GM19372 (cell line): ENCODE measurements around the gene TMEM53.

ENCODE experiments used
- ATAC-seq: cut with Tn5 transposase; IDR thresholded peaks from one replicate; pipeline ENCODE4 v1.9.1; 2021; ENCODE audit warnings: mild to moderate bottlenecking, low read depth, moderate library complexity; ENCODE audit not compliant: unreplicated experiment

Gene TMEM53

GRCh38 chr1:44634606-44635189 lies 39.6 kb downstream of the TMEM53 start:
- no peak for ATAC-seq

- ATAC-seq = no peak
These were observed 41.7 kb downstream of the TMEM53 start for GRCh38 chr1:44632598-44632997.

- peak; percentile 69 for ATAC-seq
These were observed 42.4 kb downstream of the TMEM53 start for GRCh38 chr1:44631647-44632539.

GRCh38 chr1:44631333-44631646 lies 43.0 kb downstream of the TMEM53 start:
- peak; percentile 13 for ATAC-seq

- no peak for ATAC-seq
These were observed 44.2 kb downstream of the TMEM53 start for GRCh38 chr1:44630116-44630515.

- ATAC-seq = no peak
These were observed 45.1 kb downstream of the TMEM53 start for GRCh38 chr1:44628962-44629756.

GRCh38 chr1:44625348-44625747 lies 48.9 kb downstream of the TMEM53 start:
- no peak for ATAC-seq

GRCh38 chr1:44624268-44624901 lies 49.9 kb downstream of the TMEM53 start:
- no peak for ATAC-seq

- no peak for ATAC-seq
These were observed 52.4 kb downstream of the TMEM53 start for GRCh38 chr1:44621841-44622286.

GRCh38 chr1:44620072-44620471 lies 54.2 kb downstream of the TMEM53 start:
- no peak for ATAC-seq

GRCh38 chr1:44619261-44619900 lies 54.9 kb downstream of the TMEM53 start:
- no peak for ATAC-seq

GRCh38 chr1:44617703-44618029 lies 56.6 kb downstream of the TMEM53 start:
- no peak for ATAC-seq

- ATAC-seq = no peak
These were observed 57.1 kb downstream of the TMEM53 start for GRCh38 chr1:44616991-44617702.

GRCh38 chr1:44616284-44616990 lies 57.8 kb downstream of the TMEM53 start:
- no peak for ATAC-seq

- no peak for ATAC-seq
These were observed 60.3 kb downstream of the TMEM53 start for GRCh38 chr1:44613941-44614340.

GRCh38 chr1:44611866-44612265 lies 62.4 kb downstream of the TMEM53 start:
- ATAC-seq = no peak

GRCh38 chr1:44611419-44611818 lies 62.9 kb downstream of the TMEM53 start:
- no peak for ATAC-seq

- ATAC-seq = no peak
These were observed 63.6 kb downstream of the TMEM53 start for GRCh38 chr1:44610527-44611148.
